Measurements from ENCODE around the gene GRK3. TPM values are rescaled to one million over a fixed set of nuclear protein-coding genes. Genes with fewer than 3 reads are reported as not detected.

GRK3 gene
- polyA plus RNA-seq, 4 donors, result 0.22 to 6.0 (median 2.0) TPM

- FAIRE-seq, result no peak
- WGBS, 3 donors, result 93 to 97% (median 96%) methylated on average over 5 of the region's 5 CpGs
Observed at GRCh38 chr22:25688627-25689026, 124.2 kb downstream of the GRK3 start.

DNA sequence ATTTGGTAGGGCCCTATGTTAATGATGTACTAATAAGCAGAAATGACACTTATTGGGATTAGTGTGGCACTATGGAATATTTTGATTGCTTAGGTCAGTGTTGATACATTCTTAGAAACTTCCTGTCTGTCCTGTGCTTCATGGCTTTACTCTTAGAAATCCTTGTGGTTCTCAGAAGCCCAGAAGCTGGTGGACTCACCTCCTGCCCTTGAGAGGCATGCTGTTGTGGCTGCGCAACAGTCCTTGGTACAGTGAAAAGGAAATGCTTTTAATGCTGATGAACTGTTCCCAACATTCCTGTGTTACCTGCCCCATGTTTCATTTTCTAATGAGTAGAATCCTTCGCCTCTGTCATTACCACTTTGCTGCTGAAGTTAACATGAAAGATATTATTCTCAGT is 125.2 kb downstream of the GRK3 start:
- WGBS, 3 donors, result 95 to 98% (median 96%) methylated on average over 2 of the region's 2 CpGs
- DNase-seq (no peak), FAIRE-seq (no peak)
- no peaks in the 10 kb centered on the region for H3K4me1 ChIP-seq (ENCODE audit: control insufficient read depth in 3 of 3, insufficient read depth in 2 of 3, low read depth in 1 of 3, low read length in 2 of 3)
- H3K9me3 ChIP-seq (ENCODE audit: control insufficient read depth in 2 of 2, insufficient read depth in 1 of 2, low read depth in 1 of 2, low read length in 1 of 2), result no peaks in the 10 kb centered on the region
- H3K27ac ChIP-seq (ENCODE audit: low read depth in 1 of 3, low read length in 2 of 3), result no peak overlapping the region
- no peak overlapping the region for H3K4me3 ChIP-seq (ENCODE audit: low read depth in 1 of 3, low read length in 3 of 3)
- no peaks in the 10 kb centered on the region for H3K27me3 ChIP-seq (ENCODE audit: control insufficient read depth in 3 of 3, insufficient read depth in 3 of 3, low read length in 3 of 3)
- peaks cover 0 to 2% (median 0%) of the 10 kb centered on the region in 3 donors for H3K36me3 ChIP-seq (ENCODE audit: control insufficient read depth in 3 of 3, insufficient read depth in 2 of 3, low read depth in 1 of 3, low read length in 3 of 3)

More at GRCh38 chr22:25688627-25689026, 124.2 kb downstream of the GRK3 start:
- Histone ChIP-seq H3K36me3 (ENCODE audit: control insufficient read depth in 3 of 3, insufficient read depth in 2 of 3, low read depth in 1 of 3, low read length in 3 of 3) (peaks cover 0 to 2% (median 0%) of the 10 kb centered on the region in 3 donors), H3K4me1 (ENCODE audit: control insufficient read depth in 3 of 3, insufficient read depth in 2 of 3, low read depth in 1 of 3, low read length in 2 of 3) (no peaks in the 10 kb centered on the region), H3K27me3 (ENCODE audit: control insufficient read depth in 3 of 3, insufficient read depth in 3 of 3, low read length in 3 of 3) (no peaks in the 10 kb centered on the region), H3K4me3 (ENCODE audit: low read depth in 1 of 3, low read length in 3 of 3) (no peak overlapping the region), H3K9me3 (ENCODE audit: control insufficient read depth in 2 of 2, insufficient read depth in 1 of 2, low read depth in 1 of 2, low read length in 1 of 2) (no peaks in the 10 kb centered on the region), H3K27ac (ENCODE audit: low read depth in 1 of 3, low read length in 2 of 3) (no peak overlapping the region)
- DNase-seq, result no peak

DNA sequence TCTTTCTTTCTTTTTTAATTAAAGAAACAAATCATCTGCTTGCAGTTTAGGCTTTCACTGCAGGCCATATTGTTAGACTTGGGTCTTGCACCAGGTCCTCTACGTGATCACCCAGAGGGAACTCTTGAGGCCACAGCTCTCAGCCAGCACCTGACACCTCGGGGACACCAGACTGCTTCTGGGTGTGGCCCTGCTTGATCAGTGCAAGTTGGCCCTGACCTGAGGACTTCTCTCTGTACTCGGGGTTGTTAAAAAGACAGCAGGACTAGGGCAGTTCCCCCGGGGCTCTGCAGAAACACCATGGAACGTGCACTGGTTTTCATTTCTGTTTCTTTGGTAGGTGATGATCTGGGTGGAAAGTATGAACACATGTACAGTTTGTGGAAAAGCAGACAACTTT is 126.3 kb downstream of the GRK3 start:
- Histone ChIP-seq H3K27ac (ENCODE audit: low read depth in 1 of 3, low read length in 2 of 3) (no peak overlapping the region), H3K4me3 (ENCODE audit: low read depth in 1 of 3, low read length in 3 of 3) (no peak overlapping the region), H3K9me3 (ENCODE audit: control insufficient read depth in 2 of 2, insufficient read depth in 1 of 2, low read depth in 1 of 2, low read length in 1 of 2) (no peaks in the 10 kb centered on the region), H3K27me3 (ENCODE audit: control insufficient read depth in 3 of 3, insufficient read depth in 3 of 3, low read length in 3 of 3) (no peaks in the 10 kb centered on the region), H3K36me3 (ENCODE audit: control insufficient read depth in 3 of 3, insufficient read depth in 2 of 3, low read depth in 1 of 3, low read length in 3 of 3) (peaks cover 0 to 2% (median 0%) of the 10 kb centered on the region in 3 donors), H3K4me1 (ENCODE audit: control insufficient read depth in 3 of 3, insufficient read depth in 2 of 3, low read depth in 1 of 3, low read length in 2 of 3) (no peaks in the 10 kb centered on the region)
- WGBS, 3 donors, result 31 to 70% (median 47%) methylated on average over 5 of the region's 5 CpGs
- DNase-seq (peak; percentile 10 to 21), FAIRE-seq (no peak)

GRCh38 chr22:25692397-25693267 is 128.2 kb downstream of the GRK3 start:
- no peaks in the 10 kb centered on the region for H3K27me3 ChIP-seq (ENCODE audit: control insufficient read depth in 3 of 3, insufficient read depth in 3 of 3, low read length in 3 of 3)
- no peak overlapping the region for H3K4me3 ChIP-seq (ENCODE audit: low read depth in 1 of 3, low read length in 3 of 3)
- 86 to 90% (median 89%) methylated on average over 15 of the region's 15 CpGs for WGBS, 3 donors
- FAIRE-seq (no peak), DNase-seq (no peak)
- no peak overlapping the region for H3K27ac ChIP-seq (ENCODE audit: low read depth in 1 of 3, low read length in 2 of 3)
- no peaks in the 10 kb centered on the region for H3K4me1 ChIP-seq (ENCODE audit: control insufficient read depth in 3 of 3, insufficient read depth in 2 of 3, low read depth in 1 of 3, low read length in 2 of 3)
- no peaks in the 10 kb centered on the region for H3K9me3 ChIP-seq (ENCODE audit: control insufficient read depth in 2 of 2, insufficient read depth in 1 of 2, low read depth in 1 of 2, low read length in 1 of 2)
- H3K36me3 ChIP-seq (ENCODE audit: control insufficient read depth in 3 of 3, insufficient read depth in 2 of 3, low read depth in 1 of 3, low read length in 3 of 3), result peaks cover 0 to 2% (median 0%) of the 10 kb centered on the region in 3 donors

GRCh38 chr22:25693268-25693565 is 128.7 kb downstream of the GRK3 start:
- Histone ChIP-seq H3K4me3 (ENCODE audit: low read depth in 1 of 3, low read length in 3 of 3) (no peak overlapping the region), H3K27ac (ENCODE audit: low read depth in 1 of 3, low read length in 2 of 3) (no peak overlapping the region), H3K36me3 (ENCODE audit: control insufficient read depth in 3 of 3, insufficient read depth in 2 of 3, low read depth in 1 of 3, low read length in 3 of 3) (peaks cover 0 to 2% (median 0%) of the 10 kb centered on the region in 3 donors), H3K27me3 (ENCODE audit: control insufficient read depth in 3 of 3, insufficient read depth in 3 of 3, low read length in 3 of 3) (no peaks in the 10 kb centered on the region), H3K9me3 (ENCODE audit: control insufficient read depth in 2 of 2, insufficient read depth in 1 of 2, low read depth in 1 of 2, low read length in 1 of 2) (no peaks in the 10 kb centered on the region), H3K4me1 (ENCODE audit: control insufficient read depth in 3 of 3, insufficient read depth in 2 of 3, low read depth in 1 of 3, low read length in 2 of 3) (no peaks in the 10 kb centered on the region)
- WGBS, 3 donors, result 92 to 95% (median 95%) methylated on average over 4 of the region's 4 CpGs
- DNase-seq (no peak), FAIRE-seq (no peak)

- no peak overlapping the region for H3K27ac ChIP-seq (ENCODE audit: low read depth in 1 of 3, low read length in 2 of 3)
- FAIRE-seq, result no peak
- WGBS, 3 donors, result 85 to 88% (median 86%) methylated on average over 16 of the region's 16 CpGs
- DNase-seq, result no peak
- H3K9me3 ChIP-seq (ENCODE audit: control insufficient read depth in 2 of 2, insufficient read depth in 1 of 2, low read depth in 1 of 2, low read length in 1 of 2), result no peaks in the 10 kb centered on the region
- H3K4me3 ChIP-seq (ENCODE audit: low read depth in 1 of 3, low read length in 3 of 3), result no peak overlapping the region
- H3K36me3 ChIP-seq (ENCODE audit: control insufficient read depth in 3 of 3, insufficient read depth in 2 of 3, low read depth in 1 of 3, low read length in 3 of 3), result peaks cover 0 to 2% (median 0%) of the 10 kb centered on the region in 3 donors
- no peaks in the 10 kb centered on the region for H3K4me1 ChIP-seq (ENCODE audit: control insufficient read depth in 3 of 3, insufficient read depth in 2 of 3, low read depth in 1 of 3, low read length in 2 of 3)
- no peaks in the 10 kb centered on the region for H3K27me3 ChIP-seq (ENCODE audit: control insufficient read depth in 3 of 3, insufficient read depth in 3 of 3, low read length in 3 of 3)
Observed at GRCh38 chr22:25694196-25694907, 129.9 kb downstream of the GRK3 start.

- no peaks in the 10 kb centered on the region for H3K27me3 ChIP-seq (ENCODE audit: control insufficient read depth in 3 of 3, insufficient read depth in 3 of 3, low read length in 3 of 3)
- peaks cover 0 to 2% (median 0%) of the 10 kb centered on the region in 3 donors for H3K36me3 ChIP-seq (ENCODE audit: control insufficient read depth in 3 of 3, insufficient read depth in 2 of 3, low read depth in 1 of 3, low read length in 3 of 3)
- H3K4me3 ChIP-seq (ENCODE audit: low read depth in 1 of 3, low read length in 3 of 3), result no peak overlapping the region
- no peak overlapping the region for H3K27ac ChIP-seq (ENCODE audit: low read depth in 1 of 3, low read length in 2 of 3)
- 86 to 94% (median 93%) methylated on average over 5 of the region's 5 CpGs for WGBS, 3 donors
- no peak for FAIRE-seq
- no peak for DNase-seq
- no peaks in the 10 kb centered on the region for H3K9me3 ChIP-seq (ENCODE audit: control insufficient read depth in 2 of 2, insufficient read depth in 1 of 2, low read depth in 1 of 2, low read length in 1 of 2)
- H3K4me1 ChIP-seq (ENCODE audit: control insufficient read depth in 3 of 3, insufficient read depth in 2 of 3, low read depth in 1 of 3, low read length in 2 of 3), result no peaks in the 10 kb centered on the region
Observed at GRCh38 chr22:25695146-25695545, 130.7 kb downstream of the GRK3 start.

- Histone ChIP-seq H3K27me3 (ENCODE audit: control insufficient read depth in 3 of 3, insufficient read depth in 3 of 3, low read length in 3 of 3) (no peaks in the 10 kb centered on the region), H3K4me1 (ENCODE audit: control insufficient read depth in 3 of 3, insufficient read depth in 2 of 3, low read depth in 1 of 3, low read length in 2 of 3) (no peaks in the 10 kb centered on the region), H3K4me3 (ENCODE audit: low read depth in 1 of 3, low read length in 3 of 3) (no peak overlapping the region), H3K36me3 (ENCODE audit: control insufficient read depth in 3 of 3, insufficient read depth in 2 of 3, low read depth in 1 of 3, low read length in 3 of 3) (no peaks in the 10 kb centered on the region), H3K27ac (ENCODE audit: low read depth in 1 of 3, low read length in 2 of 3) (no peak overlapping the region), H3K9me3 (ENCODE audit: control insufficient read depth in 2 of 2, insufficient read depth in 1 of 2, low read depth in 1 of 2, low read length in 1 of 2) (no peaks in the 10 kb centered on the region)
- FAIRE-seq, result no peak
- WGBS, 3 donors, result 82 to 91% (median 85%) methylated on average over 2 of the region's 2 CpGs
- no peak for DNase-seq
Observed at GRCh38 chr22:25696763-25697162, 132.3 kb downstream of the GRK3 start.

Measured in small intestine (tissue), 7 donors.